Measurements from ENCODE around the gene TNPO3.

The TNPO3 gene

DNA sequence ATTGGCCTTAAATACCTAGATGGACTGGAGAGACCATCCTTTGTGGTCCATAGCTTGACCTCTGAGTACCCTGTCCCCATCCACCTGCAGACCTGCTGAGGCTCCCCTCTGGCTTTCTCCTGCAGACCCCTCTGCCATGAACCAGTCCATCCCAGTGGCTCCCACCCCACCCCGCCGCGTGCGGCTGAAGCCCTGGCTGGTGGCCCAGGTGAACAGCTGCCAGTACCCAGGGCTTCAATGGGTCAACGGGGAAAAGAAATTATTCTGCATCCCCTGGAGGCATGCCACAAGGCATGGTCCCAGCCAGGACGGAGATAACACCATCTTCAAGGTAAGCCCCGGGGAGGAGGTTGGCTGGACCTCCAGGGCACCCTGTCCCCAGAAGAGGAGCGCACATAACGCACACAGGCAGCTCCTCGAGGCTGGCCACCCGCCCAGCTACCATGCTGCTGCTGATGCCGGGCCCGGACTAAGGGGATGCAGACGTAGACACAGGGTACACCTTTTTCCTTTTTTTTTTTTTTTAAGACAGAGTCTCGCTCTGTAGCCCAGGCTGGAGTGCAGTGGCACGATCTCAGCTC lies 112.9 kb downstream of the TNPO3 start:
- no peak for TF ChIP-seq CTCF (IDR thresholded peaks at IDR 0.05)

DNA sequence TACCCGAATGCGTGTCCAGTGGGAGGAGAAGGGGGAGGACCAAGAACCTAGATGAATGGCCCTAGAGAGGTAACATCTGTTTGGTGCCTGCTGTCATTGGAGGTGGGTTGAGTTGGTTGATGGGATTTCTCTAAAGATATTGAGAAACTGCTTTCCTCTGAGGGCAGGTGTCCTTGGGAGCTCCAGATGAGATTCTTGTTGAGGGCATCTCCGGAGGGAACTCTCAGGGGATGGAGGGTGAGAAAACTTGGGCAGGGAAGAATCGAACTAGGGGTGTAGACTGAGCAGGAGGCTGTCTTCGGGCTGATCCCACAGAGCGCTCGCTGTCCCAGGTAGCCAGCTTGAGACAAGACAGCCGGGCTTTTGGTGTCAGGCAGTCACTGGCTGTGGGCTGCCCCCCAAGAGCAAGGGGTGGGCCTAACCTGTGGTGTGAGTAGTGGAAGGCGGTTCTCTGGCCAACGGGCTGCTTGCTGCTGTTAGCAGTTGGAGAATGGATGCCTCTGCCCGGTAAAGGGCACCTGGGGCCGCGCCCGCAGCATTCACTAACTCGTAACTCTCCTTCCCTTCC lies 113.5 kb downstream of the TNPO3 start:
- TF ChIP-seq CTCF (IDR thresholded peaks at IDR 0.05), result no peak

DNA sequence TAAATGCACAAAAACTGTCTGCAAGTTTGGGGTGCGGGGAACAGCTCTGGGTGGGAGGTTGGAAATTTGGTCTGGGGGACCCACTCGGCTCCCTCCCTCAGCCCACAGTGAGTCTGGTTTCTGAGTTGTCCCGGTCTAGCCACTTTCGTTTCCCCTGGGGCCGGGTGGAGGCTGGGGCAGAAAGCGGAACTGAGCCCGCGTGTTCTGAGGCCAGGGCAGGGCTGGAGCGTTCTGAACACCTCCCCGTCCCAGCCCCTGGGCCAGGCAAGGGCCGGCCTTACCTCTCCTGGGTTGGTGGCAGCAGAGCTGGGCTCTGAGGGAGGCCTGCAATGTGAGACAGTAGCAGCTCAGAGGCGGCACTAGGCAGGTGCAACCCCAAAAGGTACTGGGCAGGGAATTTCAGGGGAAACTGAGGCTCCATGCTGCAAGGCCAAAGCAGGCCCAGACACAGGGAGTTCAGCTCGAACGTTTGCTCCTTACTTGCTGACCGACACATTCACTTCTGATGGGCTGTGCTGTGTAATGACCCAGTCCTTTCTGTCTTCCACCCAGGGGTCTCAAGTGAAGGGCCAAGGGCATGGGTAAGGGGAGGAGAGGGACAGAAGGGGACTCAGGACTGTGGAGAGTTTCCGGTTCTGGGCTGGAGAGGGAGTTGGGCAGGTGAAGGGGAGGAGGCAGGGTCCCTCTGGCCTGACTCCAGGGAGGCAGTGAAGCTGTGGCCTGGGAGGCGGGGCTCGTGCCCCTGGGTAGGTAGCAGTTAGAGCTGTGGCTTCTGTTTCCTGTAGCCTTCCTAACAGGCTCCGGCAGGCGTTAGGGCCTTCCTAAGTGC lies 114.2 kb downstream of the TNPO3 start:
- TF ChIP-seq CTCF (IDR thresholded peaks at IDR 0.05), result no peak

GRCh38 chr7:128939861-128940410 lies 115.0 kb downstream of the TNPO3 start:
- no peak for TF ChIP-seq CTCF (IDR thresholded peaks at IDR 0.05)

GRCh38 chr7:128939075-128939860 lies 115.6 kb downstream of the TNPO3 start:
- no peak for TF ChIP-seq CTCF (IDR thresholded peaks at IDR 0.05)

DNA sequence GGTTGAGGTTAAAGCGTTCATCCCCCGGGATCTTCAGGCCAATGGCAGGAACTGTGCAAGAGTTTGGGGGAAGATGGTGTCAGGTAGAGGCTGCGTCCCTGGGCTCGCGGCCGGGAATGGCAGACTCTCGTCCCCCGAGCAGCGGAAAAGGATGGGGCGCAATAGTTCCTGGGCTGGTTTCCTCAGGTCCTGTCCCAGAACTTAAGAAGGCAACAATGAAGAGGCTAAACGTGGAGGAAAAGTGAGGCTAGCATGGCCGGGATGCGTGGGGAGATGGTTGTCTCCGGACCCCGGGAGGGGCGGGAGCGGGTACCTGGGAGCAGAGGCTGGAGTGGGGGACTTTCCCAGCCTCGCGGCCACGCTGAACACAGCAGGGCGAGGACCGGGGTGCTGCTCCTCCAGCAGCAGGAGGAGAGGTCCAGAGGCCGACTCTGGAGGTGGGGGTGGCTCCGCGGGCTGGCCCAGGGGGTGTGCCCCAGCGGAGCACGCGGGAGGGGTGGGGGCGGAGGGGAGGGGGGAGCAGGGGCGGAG lies 116.3 kb downstream of the TNPO3 start:
- no peak for TF ChIP-seq CTCF (IDR thresholded peaks at IDR 0.05)

All from LNCAP (cell line).